H9 (cell line): ENCODE data around the gene MIGA2. TPM values are rescaled to one million over a fixed set of nuclear protein-coding genes. Genes with fewer than 3 reads are reported as not detected.

ENCODE experiments used
- DNase-seq: peaks from one replicate; pipeline ENCODE4 v3.0.0-alpha.2; 2017
- H2AFZ ChIP-seq: one replicate; pipeline ENCODE4 v1.6.1; 2013; ENCODE audit warnings: mild to moderate bottlenecking, low read length, control low read depth, moderate library complexity
- H2AK5ac ChIP-seq: 2 replicates; pipeline ENCODE4 v1.6.1; 2013; ENCODE audit warnings: low read length, control low read depth, mixed read lengths; ENCODE audit not compliant: insufficient read length
- H2BK120ac ChIP-seq: one replicate; pipeline ENCODE4 v1.6.1; 2013; ENCODE audit warnings: low read depth, mild to moderate bottlenecking, low read length, control low read depth, inconsistent platforms; ENCODE audit not compliant: poor library complexity, severe bottlenecking
- H2BK12ac ChIP-seq: 2 replicates; pipeline ENCODE4 v1.6.1; 2013; ENCODE audit warnings: low read length, control low read depth, mixed read lengths, low read depth; ENCODE audit not compliant: insufficient read length
- H2BK15ac ChIP-seq: 2 replicates; pipeline ENCODE4 v1.6.1; 2013; ENCODE audit warnings: low read depth, low read length, control low read depth
- H2BK20ac ChIP-seq: one replicate; pipeline ENCODE4 v1.6.1; 2013; ENCODE audit warnings: low read depth, mild to moderate bottlenecking, low read length, control low read depth, inconsistent platforms; ENCODE audit not compliant: poor library complexity, severe bottlenecking
- H2BK5ac ChIP-seq: 2 replicates; pipeline ENCODE4 v1.6.1; 2013; ENCODE audit warnings: low read length, control low read depth, mixed read lengths; ENCODE audit not compliant: insufficient read length
- H3K14ac ChIP-seq: 2 replicates; pipeline ENCODE4 v1.6.1; 2013; ENCODE audit warnings: low read length, control low read depth; ENCODE audit not compliant: insufficient read depth
- H3K18ac ChIP-seq: 2 replicates; pipeline ENCODE4 v1.6.1; 2013; ENCODE audit warnings: low read depth, mild to moderate bottlenecking, mixed read lengths, low read length, control low read depth; ENCODE audit not compliant: insufficient read length
- H3K23ac ChIP-seq: 2 replicates; pipeline ENCODE4 v1.6.1; 2013; ENCODE audit warnings: low read length, control low read depth, mixed read lengths, low read depth; ENCODE audit not compliant: insufficient read length
- H3K23me2 ChIP-seq: 2 replicates; pipeline ENCODE4 v1.6.1; 2013; ENCODE audit warnings: low read depth, mild to moderate bottlenecking, mixed read lengths, low read length, control low read depth; ENCODE audit not compliant: insufficient read length, poor library complexity, severe bottlenecking
- H3K27ac ChIP-seq: 2 replicates; pipeline ENCODE4 v1.5.1; 2013; ENCODE audit warnings: low read length, control low read depth, mixed read lengths, low read depth; ENCODE audit not compliant: insufficient read length
- H3K27me3 ChIP-seq: 2 replicates; pipeline ENCODE4 v1.6.1; 2013; ENCODE audit warnings: low read length, control low read depth, inconsistent platforms; ENCODE audit not compliant: insufficient read depth
- H3K4ac ChIP-seq: 2 replicates; pipeline ENCODE4 v1.6.1; 2013; ENCODE audit warnings: low read depth, mild to moderate bottlenecking, control low read depth, inconsistent platforms, low read length, moderate library complexity
- H3K4me1 ChIP-seq: 2 replicates; pipeline ENCODE4 v1.6.1; 2013; ENCODE audit warnings: low read length, control low read depth, inconsistent platforms; ENCODE audit not compliant: insufficient read depth
- H3K4me2 ChIP-seq: 2 replicates; pipeline ENCODE4 v1.6.1; 2013; ENCODE audit warnings: low read length, control low read depth, mixed read lengths; ENCODE audit not compliant: insufficient read length, insufficient read depth
- H3K56ac ChIP-seq: 2 replicates; pipeline ENCODE4 v1.6.1; 2013; ENCODE audit warnings: low read depth, mild to moderate bottlenecking, mixed read lengths, low read length, control low read depth; ENCODE audit not compliant: insufficient read length
- H3K79me1 ChIP-seq: 2 replicates; pipeline ENCODE4 v1.6.1; 2013; ENCODE audit warnings: low read depth, mild to moderate bottlenecking, moderate library complexity, low read length, control low read depth, inconsistent platforms; ENCODE audit not compliant: insufficient read depth, poor library complexity, severe bottlenecking
- H3K79me2 ChIP-seq: 2 replicates; pipeline ENCODE4 v1.6.1; 2013; ENCODE audit warnings: low read length, control low read depth, inconsistent platforms; ENCODE audit not compliant: insufficient read depth
- H3K9ac ChIP-seq: 2 replicates; pipeline ENCODE4 v1.6.1; 2013; ENCODE audit warnings: low read length, control low read depth, mixed read lengths; ENCODE audit not compliant: insufficient read length; ENCODE audit errors: extremely low read depth
- H3K9me3 ChIP-seq: one replicate; pipeline ENCODE4 v1.6.1; 2013; ENCODE audit warnings: low read depth, low read length, inconsistent platforms; ENCODE audit not compliant: control insufficient read depth
- H3T11ph ChIP-seq: one replicate; pipeline ENCODE4 v1.6.1; 2013; ENCODE audit warnings: mild to moderate bottlenecking, low read length, control low read depth, inconsistent platforms
- H4K20me1 ChIP-seq: one replicate; pipeline ENCODE4 v1.6.1; 2013; ENCODE audit not compliant: control insufficient read depth, insufficient read length, insufficient read depth
- H4K5ac ChIP-seq: 2 replicates; pipeline ENCODE4 v1.6.1; 2013; ENCODE audit warnings: low read depth, mild to moderate bottlenecking, mixed read lengths, low read length, control low read depth; ENCODE audit not compliant: insufficient read length
- H4K8ac ChIP-seq: replicated peaks from 2 replicates; pipeline ENCODE4 v1.6.1; 2013; ENCODE audit warnings: low read length, control low read depth, mixed read lengths, low read depth; ENCODE audit not compliant: insufficient read length
- H4K91ac ChIP-seq: 2 replicates; pipeline ENCODE4 v1.6.1; 2013; ENCODE audit warnings: low read depth, mild to moderate bottlenecking, moderate library complexity, mixed read lengths, low read length, control low read depth; ENCODE audit not compliant: insufficient read length
- H3K27ac Mint-ChIP-seq, 3 experiments: 2 replicates in 2 of 3; 3 replicates in 1 of 3; pipeline ENCODE4 v1.8.0; 2020 to 2021; ENCODE audit warnings: mixed read lengths in 3 of 3, mild to moderate bottlenecking in 1 of 3, moderate library complexity in 1 of 3
- H3K27me3 Mint-ChIP-seq: 2 replicates; pipeline ENCODE4 v1.8.0; 2021; ENCODE audit warnings: low read depth, mild to moderate bottlenecking, moderate library complexity, mixed read lengths
- H3K36me3 Mint-ChIP-seq, 3 experiments: 2 replicates in 2 of 3; 3 replicates in 1 of 3; pipeline ENCODE4 v1.8.0; 2020 to 2021; ENCODE audit warnings: low read depth in 3 of 3, mixed read lengths in 3 of 3; ENCODE audit not compliant: insufficient read depth in 1 of 3
- H3K4me1 Mint-ChIP-seq, 2 experiments: 2 replicates each; pipeline ENCODE4 v1.8.0; 2020; ENCODE audit warnings: mixed read lengths in 2 of 2
- H3K4me3 Mint-ChIP-seq, 2 experiments: 2 replicates in 1 of 2; 3 replicates in 1 of 2; pipeline ENCODE4 v1.8.0; 2020 to 2021; ENCODE audit warnings: mild to moderate bottlenecking in 2 of 2, mixed read lengths in 2 of 2, moderate library complexity in 1 of 2
- H3K9me3 Mint-ChIP-seq, 2 experiments: 2 replicates in 1 of 2; 3 replicates in 1 of 2; pipeline ENCODE4 v1.8.0; 2020; ENCODE audit warnings: mild to moderate bottlenecking in 2 of 2, mixed read lengths in 2 of 2, moderate library complexity in 1 of 2
- WGBS: extraction: QIAGEN DNeasy Blood & Tissue Kit; methylation state at CpG from one replicate; pipeline ENCODE4 v1.1.7; 2013; ENCODE audit warnings: missing lambda C conversion rate, low lambda C conversion rate, mixed read lengths; ENCODE audit not compliant: insufficient read length; ENCODE audit errors: extremely low coverage; 5-methylcytosine and 5-hydroxymethylcytosine counted together
- total RNA-seq: library from RNA; stranded (reverse); gene quantifications from 2 replicates; pipeline ENCODE4 v1.2.1, GENCODE V29; 2021
- TF ChIP-seq, protein P1 (sequence below): fragments of 200-600 bp; sonication (generic); conservative IDR thresholded peaks from 3 replicates; pipeline ENCODE4 v1.8.0; 2021; ENCODE audit warnings: antibody characterized with exemption, mild to moderate bottlenecking

MIGA2 gene
- total RNA-seq, 1 experiment from 2014 or later, result 37.8 TPM

DNA sequence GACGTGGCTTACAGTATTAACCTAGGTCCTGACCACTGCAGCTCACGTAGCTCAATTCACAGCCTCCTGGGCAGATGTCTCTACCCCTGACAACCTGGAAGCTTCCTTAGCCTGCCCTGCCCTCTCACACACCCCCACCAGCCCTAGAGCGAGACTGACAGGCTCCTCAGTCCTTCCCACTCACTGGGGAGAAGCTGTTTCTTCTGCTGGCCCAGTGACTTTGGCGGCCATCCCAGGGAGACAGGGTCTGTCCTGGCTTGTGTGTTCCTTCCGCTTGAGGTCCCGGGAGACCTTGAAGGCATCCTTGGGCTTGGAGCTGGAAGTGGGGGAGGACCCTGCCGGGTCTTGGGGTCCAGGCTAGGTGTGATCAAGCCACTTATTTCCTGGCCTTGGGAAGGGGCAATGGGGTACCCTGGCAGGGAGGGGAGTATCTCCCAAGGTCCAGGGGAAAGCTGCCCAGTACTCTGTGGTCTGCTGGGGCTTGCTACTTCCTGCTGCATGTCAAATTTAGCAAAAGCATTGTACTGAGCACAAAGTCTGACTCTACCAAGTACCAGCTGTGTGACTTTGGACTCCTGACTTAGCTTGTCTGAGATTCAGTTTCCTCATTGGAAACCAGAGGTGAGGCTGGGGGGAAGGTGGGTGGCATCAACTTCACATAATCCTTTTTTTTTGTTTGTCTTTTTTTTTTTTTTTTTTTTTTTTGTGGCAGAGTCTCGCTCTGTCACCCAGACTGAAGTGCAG lies 1.9 kb downstream of the MIGA2 start:
- H3K79me1 ChIP-seq, result no peaks in the 10 kb centered on the region
- peak overlapping the region in 1 of 3 experiments; percentile 67; a peak in 1 of 7 replicates for H3K27ac Mint-ChIP-seq
- H3T11ph ChIP-seq, result no peak overlapping the region

More for the DNA sequence above, 1.9 kb downstream of the MIGA2 start:
- no peak overlapping the region for H4K5ac ChIP-seq
- Mint-ChIP-seq H3K36me3 (peaks cover 9 to 24% (median 18%) of the 10 kb centered on the region in 3 experiments; a peak in 6 of 7 replicates), H3K27me3 (no peaks in the 10 kb centered on the region), H3K4me3 (peak overlapping the region; percentile 97 to 99), H3K4me1 (peaks cover 18% of the 10 kb centered on the region in 2 experiments), H3K9me3 (no peaks in the 10 kb centered on the region)
- no peaks in the 10 kb centered on the region for H3K9me3 ChIP-seq
- H3K4ac ChIP-seq, result no peak overlapping the region
- H2AK5ac ChIP-seq, result no peak overlapping the region
- H2AFZ ChIP-seq, result no peak overlapping the region
- H2BK12ac ChIP-seq, result no peak overlapping the region
- H3K9ac ChIP-seq, result no peak overlapping the region
- no peak overlapping the region for H2BK20ac ChIP-seq
- H3K56ac ChIP-seq, result no peak overlapping the region
- peaks cover 7% of the 10 kb centered on the region for H3K23me2 ChIP-seq
- no peak overlapping the region for H2BK15ac ChIP-seq
- no peak overlapping the region for H3K27ac ChIP-seq
- no CpG with 5 or more reads among the region's 8 CpGs for WGBS
- no peak overlapping the region for H4K8ac ChIP-seq
- H4K91ac ChIP-seq, result no peak overlapping the region
- H3K79me2 ChIP-seq, result peaks cover 3% of the 10 kb centered on the region; the same call in 1 of the 2 replicates
- no peak for DNase-seq
- peak overlapping the region; percentile 91 for H3K4me2 ChIP-seq
- H3K23ac ChIP-seq, result no peak overlapping the region
- H3K4me1 ChIP-seq, result no peaks in the 10 kb centered on the region
- TF ChIP-seq, protein P1, sequence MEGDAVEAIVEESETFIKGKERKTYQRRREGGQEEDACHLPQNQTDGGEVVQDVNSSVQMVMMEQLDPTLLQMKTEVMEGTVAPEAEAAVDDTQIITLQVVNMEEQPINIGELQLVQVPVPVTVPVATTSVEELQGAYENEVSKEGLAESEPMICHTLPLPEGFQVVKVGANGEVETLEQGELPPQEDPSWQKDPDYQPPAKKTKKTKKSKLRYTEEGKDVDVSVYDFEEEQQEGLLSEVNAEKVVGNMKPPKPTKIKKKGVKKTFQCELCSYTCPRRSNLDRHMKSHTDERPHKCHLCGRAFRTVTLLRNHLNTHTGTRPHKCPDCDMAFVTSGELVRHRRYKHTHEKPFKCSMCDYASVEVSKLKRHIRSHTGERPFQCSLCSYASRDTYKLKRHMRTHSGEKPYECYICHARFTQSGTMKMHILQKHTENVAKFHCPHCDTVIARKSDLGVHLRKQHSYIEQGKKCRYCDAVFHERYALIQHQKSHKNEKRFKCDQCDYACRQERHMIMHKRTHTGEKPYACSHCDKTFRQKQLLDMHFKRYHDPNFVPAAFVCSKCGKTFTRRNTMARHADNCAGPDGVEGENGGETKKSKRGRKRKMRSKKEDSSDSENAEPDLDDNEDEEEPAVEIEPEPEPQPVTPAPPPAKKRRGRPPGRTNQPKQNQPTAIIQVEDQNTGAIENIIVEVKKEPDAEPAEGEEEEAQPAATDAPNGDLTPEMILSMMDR, result no peak
- no peak overlapping the region for H2BK5ac ChIP-seq
- H2BK120ac ChIP-seq, result no peak overlapping the region
- no peak overlapping the region for H3K18ac ChIP-seq
- H3K27me3 ChIP-seq, result no peaks in the 10 kb centered on the region
- H4K20me1 ChIP-seq, result no peaks in the 10 kb centered on the region
- H3K14ac ChIP-seq, result no peak overlapping the region
